MCF 10A (cell line): ENCODE measurements around the gene LIN7C. TPM values are rescaled to one million over a fixed set of nuclear protein-coding genes. Genes with fewer than 3 reads are reported as not detected.

Experiments used
- BruUV-seq: library from RNA; stranded (reverse); fragments of 400-500 nt; replicated peaks from 2 replicates; lab custom pipeline; 2021; lab: Mats Ljungman, UMichigan
- CTCF ChIA-PET: fragments of 300-600 bp; sonication (Branson Sonifier 250); formaldehyde crosslinking; extraction: SDS; loops from one replicate; lab custom pipeline; 2021; ENCODE audit warnings: antibody characterized with exemption, inconsistent platforms; lab: Yijun Ruan, JAX
- POLR2A ChIA-PET: fragments of 300-600, 350-650 bp; sonication (Branson Sonifier 250); formaldehyde crosslinking; extraction: SDS; loops from one replicate; lab custom pipeline; 2020; ENCODE audit warnings: antibody characterized with exemption, inconsistent platforms; lab: Yijun Ruan, JAX
- DNase-seq: peaks from one replicate; pipeline ENCODE4 v3.0.0-alpha.2; 2018; ENCODE audit not compliant: unreplicated experiment
- H3K27ac Mint-ChIP-seq: one replicate; pipeline ENCODE4 v1.8.0; 2022; ENCODE audit warnings: mild to moderate bottlenecking, low read depth, mixed read lengths; ENCODE audit not compliant: unreplicated experiment
- H3K27me3 Mint-ChIP-seq: one replicate; pipeline ENCODE4 v1.8.0; 2022; ENCODE audit warnings: mixed read lengths; ENCODE audit not compliant: insufficient read depth, unreplicated experiment
- H3K36me3 Mint-ChIP-seq: one replicate; pipeline ENCODE4 v1.8.0; 2022; ENCODE audit warnings: mild to moderate bottlenecking, moderate library complexity, mixed read lengths; ENCODE audit not compliant: insufficient read depth, unreplicated experiment
- H3K4me1 Mint-ChIP-seq: one replicate; pipeline ENCODE4 v1.8.0; 2022; ENCODE audit warnings: mixed read lengths; ENCODE audit not compliant: insufficient read depth, unreplicated experiment
- H3K4me3 Mint-ChIP-seq: one replicate; pipeline ENCODE4 v1.8.0; 2022; ENCODE audit warnings: mild to moderate bottlenecking, moderate library complexity, mixed read lengths; ENCODE audit not compliant: unreplicated experiment
- H3K9me3 Mint-ChIP-seq: one replicate; pipeline ENCODE4 v1.8.0; 2022; ENCODE audit warnings: mixed read lengths; ENCODE audit not compliant: unreplicated experiment
- CTCF ChIP-seq: fragments of 200-600 bp; IDR thresholded peaks from one replicate; pipeline ENCODE4 v1.8.0; 2022; ENCODE audit warnings: antibody characterized with exemption, mild to moderate bottlenecking; ENCODE audit not compliant: unreplicated experiment
- intact Hi-C: fragments of 100-400 bp; cut with micrococcal nuclease; formaldehyde crosslinking; loops from 2 replicates; pipeline ENCODE4 v1.14.1; 2022
- total RNA-seq: library from RNA; stranded (reverse); gene quantifications from 2 replicates; pipeline ENCODE4 v1.2.3, GENCODE V29; 2022

The LIN7C gene
- total RNA-seq, 1 experiment from 2014 or later, result 47.7 TPM

- H3K9me3 Mint-ChIP-seq, result no peaks in the 10 kb centered on the region
- DNase-seq, result no peak
- CTCF ChIA-PET, result interaction anchor here (1.3 kb wide), 1 partner anchor 24 kb away, joined by 3 read pairs; no protein-coding TSS in a partner anchor
- no peaks in the 10 kb centered on the region for H3K27me3 Mint-ChIP-seq
- POLR2A ChIA-PET, result interaction anchor here (0.9 to 5.3 kb wide), 17 partner anchors 11 to 283 kb away, joined by 3 to 92 read pairs (median 10); partner anchors contain the start of gene CCDC34
- no peak for TF ChIP-seq CTCF
- intact Hi-C loops, result loop anchor here (5.0 kb wide), 1 partner anchor 65 kb away; no protein-coding TSS in a partner anchor
- peak overlapping the region; percentile 79 for H3K27ac Mint-ChIP-seq
- peaks cover 10% of the 10 kb centered on the region for H3K36me3 Mint-ChIP-seq
- H3K4me3 Mint-ChIP-seq, result peak overlapping the region; percentile 74
- BruUV-seq, result TSS peak; percentile 75
- peaks cover 49% of the 10 kb centered on the region for H3K4me1 Mint-ChIP-seq
Observed at GRCh38 chr11:27467181-27467913, 39.2 kb downstream of the LIN7C start.

- Mint-ChIP-seq H3K4me1 (peaks cover 49% of the 10 kb centered on the region), H3K9me3 (no peaks in the 10 kb centered on the region), H3K4me3 (peak overlapping the region; percentile 10), H3K36me3 (peaks cover 10% of the 10 kb centered on the region), H3K27ac (peak overlapping the region; percentile 79), H3K27me3 (no peaks in the 10 kb centered on the region)
- CTCF ChIA-PET, result interaction anchor here (1.3 kb wide), 1 partner anchor 9 kb away, joined by 6 read pairs; no protein-coding TSS in a partner anchor
- POLR2A ChIA-PET, result interaction anchor here (0.6 to 5.3 kb wide), 12 partner anchors 10 to 103 kb away, joined by 3 to 92 read pairs (median 13); partner anchors contain the start of gene CCDC34
- no peak for DNase-seq
- TF ChIP-seq CTCF, result no peak
- BruUV-seq, result no TSS peak
- intact Hi-C loops, result loop anchor here (5.0 kb wide), 1 partner anchor 64 kb away; no protein-coding TSS in a partner anchor
Observed at GRCh38 chr11:27466363-27466762, 40.2 kb downstream of the LIN7C start.

GRCh38 chr11:27465629-27466028 lies 40.9 kb downstream of the LIN7C start:
- no peak for TF ChIP-seq CTCF
- Mint-ChIP-seq H3K4me1 (peaks cover 48% of the 10 kb centered on the region), H3K27me3 (no peaks in the 10 kb centered on the region), H3K4me3 (peak overlapping the region; percentile 38), H3K36me3 (peaks cover 10% of the 10 kb centered on the region), H3K27ac (peak overlapping the region; percentile 79), H3K9me3 (no peaks in the 10 kb centered on the region)
- intact Hi-C loops, result loop anchor here (5.0 kb wide), 1 partner anchor 63 kb away; no protein-coding TSS in a partner anchor
- ChIA-PET CTCF (interaction anchor here (0.7 to 2.0 kb wide), 5 partner anchors 8 to 306 kb away, joined by 3 to 6 read pairs (median 5); no protein-coding TSS in a partner anchor), POLR2A (interaction anchor here (0.6 to 5.3 kb wide), 21 partner anchors 7 to 656 kb away, joined by 3 to 92 read pairs (median 5); partner anchors contain the start of genes CCDC34 and LGR4)
- BruUV-seq, result no TSS peak
- no peak for DNase-seq

- no peak for TF ChIP-seq CTCF
- intact Hi-C loops, result loop anchor here (5.0 kb wide), 1 partner anchor 63 kb away; no protein-coding TSS in a partner anchor
- POLR2A ChIA-PET, result interaction anchor here (0.6 to 5.3 kb wide), 17 partner anchors 7 to 168 kb away, joined by 3 to 92 read pairs (median 9); partner anchors contain the start of genes CCDC34 and LGR4
- no TSS peak for BruUV-seq
- no peak for DNase-seq
- Mint-ChIP-seq H3K27me3 (no peaks in the 10 kb centered on the region), H3K4me1 (peaks cover 43% of the 10 kb centered on the region), H3K36me3 (peaks cover 10% of the 10 kb centered on the region), H3K4me3 (peak overlapping the region; percentile 54), H3K9me3 (no peaks in the 10 kb centered on the region), H3K27ac (peak overlapping the region; percentile 79)
- CTCF ChIA-PET, result interaction anchor here (0.7 to 2.0 kb wide), 7 partner anchors 9 to 282 kb away, joined by 3 to 6 read pairs (median 5); no protein-coding TSS in a partner anchor
Observed at GRCh38 chr11:27464909-27465308, 41.7 kb downstream of the LIN7C start.
